Neutrophil (primary cell): Measurements from ENCODE around the gene SH2B2.

Source experiments
- H3K27ac ChIP-seq: fragments of 200-600 bp; sonication (generic); 2 replicates; pipeline ENCODE4 v1.5.1; 2016; ENCODE audit warnings: mild to moderate bottlenecking, moderate library complexity
- H3K27me3 ChIP-seq: fragments of 200-600 bp; sonication (generic); 2 replicates; pipeline ENCODE4 v1.6.0; 2016; ENCODE audit warnings: mild to moderate bottlenecking
- H3K36me3 ChIP-seq: fragments of 200-600 bp; sonication (generic); 2 replicates; pipeline ENCODE4 v1.5.1; 2017
- H3K4me1 ChIP-seq, 2 experiments: fragments of 200-600 bp in 1 of 2; sonication (generic) in 1 of 2; 1 replicate in 1 of 2; 2 replicates in 1 of 2; pipeline versions ENCODE4 v1.5.1 to v1.6.1; 2013 to 2016; ENCODE audit warnings: low read depth in 1 of 2, low read length in 1 of 2, mild to moderate bottlenecking in 1 of 2, moderate library complexity in 1 of 2; ENCODE audit not compliant: control insufficient read depth in 1 of 2, insufficient read depth in 1 of 2
- H3K4me3 ChIP-seq, 2 experiments: fragments of 200-600 bp in 1 of 2; sonication (generic) in 1 of 2; 1 replicate in 1 of 2; 2 replicates in 1 of 2; pipeline ENCODE4 v1.5.1; 2013 to 2016; ENCODE audit warnings: low read depth in 1 of 2, low read length in 1 of 2, mild to moderate bottlenecking in 1 of 2, moderate library complexity in 1 of 2
- H3K9me3 ChIP-seq: fragments of 200-600 bp; sonication (generic); 2 replicates; pipeline ENCODE4 v1.5.1; 2016
- CTCF ChIP-seq: fragments of 200-600 bp; sonication (generic); IDR thresholded peaks from 2 replicates; pipeline ENCODE4 v1.5.1; 2016; ENCODE audit warnings: antibody characterized with exemption

Gene SH2B2

GRCh38 chr7:102273749-102274712 is 12.6 kb upstream of the SH2B2 start:
- H3K4me1 ChIP-seq = no peaks in the 10 kb centered on the region
- TF ChIP-seq CTCF = no peak
- no peaks in the 10 kb centered on the region for H3K27me3 ChIP-seq
- H3K4me3 ChIP-seq = no peak overlapping the region
- no peak overlapping the region for H3K27ac ChIP-seq
- H3K36me3 ChIP-seq = no peaks in the 10 kb centered on the region
- H3K9me3 ChIP-seq = no peaks in the 10 kb centered on the region

GRCh38 chr7:102275123-102275703 is 11.5 kb upstream of the SH2B2 start:
- Histone ChIP-seq H3K4me1 (no peaks in the 10 kb centered on the region), H3K36me3 (no peaks in the 10 kb centered on the region), H3K9me3 (no peaks in the 10 kb centered on the region), H3K4me3 (no peak overlapping the region), H3K27ac (no peak overlapping the region), H3K27me3 (no peaks in the 10 kb centered on the region)
- TF ChIP-seq CTCF = no peak

GRCh38 chr7:102277901-102278300 is 8.8 kb upstream of the SH2B2 start:
- H3K36me3 ChIP-seq = no peaks in the 10 kb centered on the region
- H3K27ac ChIP-seq = no peak overlapping the region
- H3K4me1 ChIP-seq = no peaks in the 10 kb centered on the region
- no peaks in the 10 kb centered on the region for H3K9me3 ChIP-seq
- H3K27me3 ChIP-seq = no peaks in the 10 kb centered on the region
- no peak for TF ChIP-seq CTCF
- no peak overlapping the region for H3K4me3 ChIP-seq

GRCh38 chr7:102279537-102280400 is 6.9 kb upstream of the SH2B2 start:
- Histone ChIP-seq H3K9me3 (no peaks in the 10 kb centered on the region), H3K27me3 (no peaks in the 10 kb centered on the region), H3K36me3 (no peaks in the 10 kb centered on the region), H3K4me3 (no peak overlapping the region), H3K4me1 (peaks cover 11% of the 10 kb centered on the region in 2 experiments), H3K27ac (no peak overlapping the region)
- peak; percentile 80 for TF ChIP-seq CTCF

- peaks cover 18% of the 10 kb centered on the region in 2 experiments for H3K4me1 ChIP-seq
- no peaks in the 10 kb centered on the region for H3K9me3 ChIP-seq
- H3K36me3 ChIP-seq = no peaks in the 10 kb centered on the region
- peaks cover 6% of the 10 kb centered on the region for H3K27me3 ChIP-seq
- no peak overlapping the region for H3K27ac ChIP-seq
- H3K4me3 ChIP-seq = no peak overlapping the region
- no peak for TF ChIP-seq CTCF
Observed at GRCh38 chr7:102280521-102280920, 6.1 kb upstream of the SH2B2 start.
